SK-N-SH treated with all-trans-retinoic acid at 6 μM for 48 hours (cell line): Measurements from ENCODE around the gene RBBP4.

Experiments
- ARNTL ChIP-seq: fragments of 450-650 bp; formaldehyde crosslinking; IDR thresholded peaks from 2 replicates; pipeline ENCODE4 v1.5.0; 2020; ENCODE audit warnings: low read depth, mild to moderate bottlenecking, moderate library complexity, borderline replicate concordance
- BACH2 ChIP-seq: fragments of 250-450 bp; sonication (Bioruptor Pico); IDR thresholded peaks from 2 replicates; pipeline ENCODE4 v1.9.0; 2021; ENCODE audit warnings: mild to moderate bottlenecking, borderline replicate concordance
- CREB5 ChIP-seq: fragments of 250-450 bp; sonication (Bioruptor Pico); IDR thresholded peaks from 2 replicates; pipeline ENCODE4 v1.5.1; 2020; ENCODE audit warnings: low read depth, mild to moderate bottlenecking, moderate library complexity
- CSRNP3 ChIP-seq: fragments of 250-450 bp; sonication (Bioruptor Pico); IDR thresholded peaks from 2 replicates; pipeline ENCODE4 v1.5.1; 2021; ENCODE audit warnings: mild to moderate bottlenecking, moderate library complexity
- ESRRG ChIP-seq: fragments of 250-450 bp; sonication (Bioruptor Pico); IDR thresholded peaks from 2 replicates; pipeline ENCODE4 v1.6.1; 2021; ENCODE audit warnings: mild to moderate bottlenecking
- ISL1 ChIP-seq: fragments of 250-450 bp; sonication (Bioruptor Pico); IDR thresholded peaks from 2 replicates; pipeline ENCODE4 v2.1.2; 2022; ENCODE audit warnings: mild to moderate bottlenecking, moderate library complexity
- PATZ1 ChIP-seq: fragments of 250-450 bp; sonication (Bioruptor Pico); IDR thresholded peaks from 2 replicates; pipeline ENCODE4 v1.8.0; 2020; ENCODE audit warnings: mild to moderate bottlenecking, moderate library complexity, borderline replicate concordance
- RARB ChIP-seq: fragments of 250-450 bp; sonication (Bioruptor Pico); IDR thresholded peaks from 2 replicates; pipeline ENCODE4 v1.8.0; 2021; ENCODE audit warnings: mild to moderate bottlenecking, moderate library complexity
- SNAI2 ChIP-seq: fragments of 250-450 bp; sonication (Bioruptor Pico); IDR thresholded peaks from 2 replicates; pipeline ENCODE4 v1.5.0; 2020; ENCODE audit warnings: mild to moderate bottlenecking, moderate library complexity
- TCF4 ChIP-seq: fragments of 250-450 bp; sonication (Bioruptor Pico); IDR thresholded peaks from 2 replicates; pipeline ENCODE4 v1.8.0; 2021; ENCODE audit warnings: mild to moderate bottlenecking, moderate library complexity, borderline replicate concordance
- ZFP3 ChIP-seq: fragments of 250-450 bp; sonication (Bioruptor Pico); IDR thresholded peaks from 2 replicates; pipeline ENCODE4 v1.5.0; 2020; ENCODE audit warnings: mild to moderate bottlenecking, moderate library complexity
- ZNF565 ChIP-seq: fragments of 450-650 bp; formaldehyde crosslinking; conservative IDR thresholded peaks from 2 replicates; pipeline ENCODE4 v1.5.0; 2020; ENCODE audit warnings: low read depth, mild to moderate bottlenecking, moderate library complexity
- ZNF70 ChIP-seq: fragments of 450-650 bp; formaldehyde crosslinking; IDR thresholded peaks from 2 replicates; pipeline ENCODE4 v1.5.0; 2020; ENCODE audit warnings: mild to moderate bottlenecking, moderate library complexity

- no peak for TF ChIP-seq PATZ1 (CRISPR knock-in tag)
- TF ChIP-seq ZNF565 (CRISPR knock-in tag) = no peak
- no peak for TF ChIP-seq SNAI2
- TF ChIP-seq ARNTL (CRISPR knock-in tag) = no peak
- TF ChIP-seq ZNF70 (CRISPR knock-in tag) = no peak
- TF ChIP-seq CREB5 (CRISPR knock-in tag) = no peak
- TF ChIP-seq ISL1 = no peak
- no peak for TF ChIP-seq ESRRG
- no peak for TF ChIP-seq RARB
- no peak for TF ChIP-seq ZFP3 (CRISPR knock-in tag)
- no peak for TF ChIP-seq BACH2 (CRISPR knock-in tag)
- no peak for TF ChIP-seq CSRNP3 (CRISPR knock-in tag)
- no peak for TF ChIP-seq TCF4 (CRISPR knock-in tag)
Measured at GRCh38 chr1:32644426-32644825, 6.6 kb upstream of the RBBP4 start.
